HG02970 (cell line): ENCODE results near the gene IFT27.
"Not testable (repeated sequence)": the region's sequence is repeated elsewhere in the genome, so short reads cannot be mapped to it uniquely, and the experiment has no call there.

Experiments used
- ATAC-seq: cut with Tn5 transposase; IDR thresholded peaks from one replicate; pipeline ENCODE4 v1.9.1; 2021; ENCODE audit warnings: mild to moderate bottlenecking, moderate library complexity, moderate number of reproducible peaks; ENCODE audit not compliant: unreplicated experiment, low FRiP score

The IFT27 gene

DNA sequence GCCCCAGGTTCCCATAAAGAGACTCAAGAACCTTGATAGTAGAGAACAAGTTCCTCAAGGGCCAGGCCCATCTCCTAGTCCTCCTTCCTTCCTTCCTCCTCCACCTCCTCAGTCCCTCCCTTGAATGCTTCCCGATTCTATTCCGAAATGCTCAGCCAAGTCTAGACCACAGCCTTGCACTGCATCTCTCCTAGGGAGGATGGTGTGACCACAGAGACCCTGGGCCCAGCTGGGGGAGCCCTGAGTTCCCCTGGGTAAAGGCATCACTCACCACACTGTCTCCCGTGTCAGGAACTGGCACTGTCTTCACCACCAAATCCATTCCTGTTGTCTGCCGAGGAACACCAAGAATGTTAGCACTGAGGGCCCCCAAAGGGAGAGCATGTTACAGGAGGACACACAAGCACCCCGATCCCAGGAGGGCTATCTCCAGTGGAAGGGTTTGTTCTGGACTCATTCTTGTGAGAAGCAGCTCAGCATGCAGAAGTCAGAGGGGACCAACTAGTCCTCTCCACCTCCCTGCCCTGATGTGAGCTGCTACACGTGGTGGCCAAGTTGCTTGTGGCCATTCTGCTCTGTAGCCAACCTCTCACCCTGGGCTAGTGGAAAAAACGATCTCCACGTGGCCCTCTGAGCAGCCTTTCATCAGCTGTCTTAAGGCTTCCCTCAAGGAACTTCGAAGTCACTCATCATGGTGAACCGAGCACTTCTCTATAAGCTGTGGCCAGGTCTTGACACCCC, 8.7 kb downstream of the IFT27 start:
- no peak for ATAC-seq

DNA sequence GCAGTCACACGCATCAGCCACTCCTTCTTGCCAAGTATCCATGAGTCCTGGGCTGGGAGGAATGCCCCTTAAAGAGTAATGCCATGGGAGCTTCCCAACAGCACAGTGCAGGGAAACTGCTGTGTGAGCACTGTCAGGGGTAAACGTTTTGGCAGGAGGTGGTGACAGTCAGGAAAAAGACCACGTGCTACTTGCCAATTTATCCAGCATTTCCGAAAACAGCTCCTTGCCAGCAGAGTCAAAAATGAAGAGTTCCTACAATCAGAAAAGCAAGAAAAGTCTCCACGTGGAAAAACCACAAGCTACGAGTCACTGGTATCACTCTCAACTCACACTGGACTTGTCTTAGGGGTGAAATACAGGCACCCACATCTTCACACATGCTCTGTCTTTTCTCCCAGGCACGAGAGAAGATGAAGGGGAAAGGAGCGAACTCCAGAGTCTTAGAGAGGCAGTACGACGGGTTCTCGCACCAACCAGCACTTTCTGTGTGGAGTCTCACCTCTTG, 9.9 kb downstream of the IFT27 start:
- no peak for ATAC-seq

DNA sequence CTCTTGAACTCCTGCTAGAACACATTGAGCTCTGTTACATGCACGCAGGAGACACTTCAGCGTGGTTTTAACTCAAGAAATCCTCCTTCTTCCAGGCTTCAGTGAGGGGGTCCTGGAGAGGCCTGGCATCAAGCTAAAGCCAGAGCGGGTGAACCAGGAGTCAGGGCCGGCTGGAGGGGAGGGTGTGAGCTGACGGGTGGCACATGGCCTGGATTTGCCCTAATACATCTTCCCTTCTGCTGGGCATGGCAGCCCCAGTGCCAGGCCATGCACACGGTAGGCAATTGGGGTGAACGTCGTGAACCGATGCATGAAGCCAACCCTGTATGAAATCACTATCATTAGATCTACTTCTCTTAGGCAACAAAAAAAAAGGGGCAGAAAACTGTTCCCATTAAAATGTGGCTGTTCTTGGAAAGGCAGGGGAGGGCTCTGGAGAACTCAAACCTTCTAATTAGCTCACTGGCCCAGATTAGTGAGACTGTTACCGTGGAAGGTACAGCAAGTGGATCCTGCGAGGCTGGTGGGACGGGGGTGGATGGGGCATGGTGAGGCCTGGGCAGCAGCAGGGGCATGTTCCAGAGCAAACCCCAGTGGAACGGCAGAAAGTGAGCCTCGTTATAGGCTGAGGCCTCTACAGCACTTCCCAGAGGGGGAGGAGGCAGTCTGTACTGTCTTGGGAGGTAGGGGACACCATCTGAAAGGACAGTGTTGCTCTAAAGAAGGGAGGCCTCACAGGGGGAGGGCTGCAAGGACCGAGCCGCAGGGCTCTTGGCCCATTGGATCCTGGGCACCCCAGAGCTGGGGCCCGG, 10.6 kb downstream of the IFT27 start:
- ATAC-seq, result no peak

DNA sequence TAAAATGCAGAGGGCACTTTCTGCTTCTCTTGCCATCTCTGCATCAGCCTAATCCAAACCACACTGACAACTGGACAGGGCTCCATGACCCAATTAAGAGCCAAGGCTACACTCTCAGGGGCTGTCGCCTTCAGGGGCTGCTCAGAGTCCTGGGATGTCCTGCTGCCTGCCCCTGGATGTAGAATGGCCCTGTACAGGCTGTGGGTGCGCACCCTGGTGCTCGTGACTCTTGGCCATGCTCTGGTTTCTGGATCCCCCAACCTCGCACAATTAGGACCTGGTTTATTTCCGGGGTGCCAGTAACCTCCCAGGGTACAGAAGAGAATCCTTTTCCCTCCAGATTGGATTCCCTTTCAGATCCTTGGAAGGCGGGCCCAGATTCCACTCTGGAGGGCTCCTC, 11.3 kb downstream of the IFT27 start:
- ATAC-seq, result no peak

DNA sequence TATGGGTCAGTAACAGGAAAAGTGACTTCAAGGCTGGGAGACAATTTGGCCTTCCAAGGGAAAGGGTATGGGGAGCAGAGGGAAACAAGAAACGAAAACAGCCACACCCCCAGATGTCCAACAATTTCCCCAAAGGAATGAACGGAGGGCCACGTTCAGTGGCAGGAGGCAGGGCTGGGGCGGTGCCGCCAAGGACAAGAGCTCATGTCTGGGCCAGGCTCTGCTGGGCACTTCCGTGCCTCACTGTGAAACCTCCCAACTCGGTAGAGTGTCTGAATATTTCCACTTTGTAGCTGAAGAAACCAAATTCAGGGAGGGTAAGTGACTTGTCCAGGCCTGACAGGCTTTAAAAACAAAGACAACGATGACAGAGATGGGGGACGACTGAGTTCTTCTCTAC, 11.9 kb downstream of the IFT27 start:
- no peak for ATAC-seq

DNA sequence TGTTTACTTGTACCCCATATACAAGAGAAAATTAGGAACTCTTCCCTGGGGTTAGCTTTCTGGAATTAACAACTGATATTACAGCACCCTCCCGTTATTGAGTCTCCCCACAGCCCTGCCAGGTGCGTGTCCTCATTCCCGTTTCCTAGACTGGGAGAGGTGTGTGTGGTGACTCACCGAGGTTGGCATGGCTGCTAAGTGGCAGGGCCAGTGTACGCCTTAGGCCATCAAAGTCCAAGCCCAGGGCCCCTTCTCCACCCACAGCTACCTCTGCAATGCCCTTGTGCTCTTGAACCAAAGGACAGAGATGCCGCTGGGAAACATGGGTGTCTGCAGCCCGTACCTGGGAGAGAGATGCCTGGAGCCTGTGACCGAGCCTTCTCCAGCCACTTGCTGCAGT, 12.3 kb downstream of the IFT27 start:
- ATAC-seq, result no peak

DNA sequence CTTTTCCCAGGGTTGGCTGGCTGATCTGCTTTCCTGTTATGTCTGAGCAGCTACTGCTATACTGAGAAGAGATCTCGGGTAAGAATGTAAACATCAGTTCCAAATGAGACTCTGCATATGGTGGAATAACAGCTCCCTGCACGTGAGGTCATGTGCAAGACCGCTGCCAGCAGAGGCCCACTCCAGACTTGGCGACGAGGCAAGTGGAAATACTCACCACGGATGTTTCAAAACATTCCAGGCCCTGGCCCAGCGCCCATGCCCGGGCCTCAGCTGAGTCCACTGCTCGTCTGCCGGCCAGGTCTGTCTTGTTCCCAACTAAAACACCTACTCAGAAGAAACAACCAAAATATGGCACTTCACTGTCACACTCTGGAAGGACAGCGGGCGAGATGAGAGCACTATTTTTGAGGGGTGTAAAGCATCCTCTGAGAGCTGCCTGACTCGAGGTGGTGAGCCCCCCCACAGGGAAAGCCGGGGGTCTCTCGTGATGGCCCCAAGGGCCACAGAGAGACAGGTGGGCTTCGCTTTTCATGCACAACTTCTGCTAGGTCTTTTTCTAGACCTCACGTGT, 13.1 kb downstream of the IFT27 start:
- ATAC-seq, result no peak

DNA sequence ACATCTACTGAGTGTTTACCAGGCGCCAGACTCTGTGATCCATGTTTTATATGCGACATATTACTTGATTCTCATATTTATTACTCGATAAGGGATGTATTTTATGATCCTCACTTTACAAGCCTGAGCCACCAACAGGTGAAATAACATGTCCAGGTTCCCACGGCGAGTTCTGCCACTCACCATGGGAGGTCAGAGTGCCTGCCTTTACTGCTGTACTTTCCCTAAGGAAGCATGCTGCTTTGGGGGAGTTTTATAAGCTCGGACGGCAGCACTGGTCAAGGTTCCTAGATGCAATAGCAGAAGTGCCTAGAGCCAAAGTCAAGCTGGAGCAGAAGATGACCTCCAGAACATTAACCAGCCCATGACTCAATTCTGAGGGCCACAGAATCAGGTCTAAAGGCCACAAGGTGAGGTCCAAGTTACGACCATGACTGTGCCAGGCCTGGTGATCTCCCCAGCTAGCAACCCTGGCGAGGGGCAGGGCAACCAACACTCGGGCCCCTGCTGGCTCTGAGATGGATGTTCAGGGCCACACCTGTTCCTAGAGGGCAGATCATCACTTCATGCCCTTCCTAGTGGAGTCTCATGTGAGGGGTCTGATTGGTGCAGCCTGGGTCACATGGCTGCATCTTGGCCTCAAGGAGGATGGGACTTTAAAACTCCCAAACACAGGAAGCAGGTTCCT, 14.2 kb downstream of the IFT27 start:
- ATAC-seq, result no peak

DNA sequence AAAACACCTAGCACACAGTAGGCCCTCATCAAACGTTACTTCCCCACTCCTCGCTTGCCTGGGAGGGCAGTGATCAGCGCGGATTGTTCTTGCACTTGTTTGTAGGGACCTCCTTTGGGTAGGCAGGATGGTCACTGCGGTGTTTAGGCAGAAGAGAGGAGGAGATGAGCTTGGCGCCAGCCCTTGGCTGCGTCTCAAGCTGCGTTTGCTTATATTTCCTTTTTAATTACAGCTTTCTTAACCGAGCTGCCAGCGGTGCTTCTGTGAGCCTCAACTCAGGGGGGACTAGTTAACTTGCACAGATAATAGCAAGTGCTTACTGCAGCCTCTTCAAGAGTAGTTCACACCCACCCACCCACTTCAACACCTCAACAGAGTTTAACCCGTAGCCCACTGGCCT, 15.1 kb downstream of the IFT27 start:
- ATAC-seq, result no peak

DNA sequence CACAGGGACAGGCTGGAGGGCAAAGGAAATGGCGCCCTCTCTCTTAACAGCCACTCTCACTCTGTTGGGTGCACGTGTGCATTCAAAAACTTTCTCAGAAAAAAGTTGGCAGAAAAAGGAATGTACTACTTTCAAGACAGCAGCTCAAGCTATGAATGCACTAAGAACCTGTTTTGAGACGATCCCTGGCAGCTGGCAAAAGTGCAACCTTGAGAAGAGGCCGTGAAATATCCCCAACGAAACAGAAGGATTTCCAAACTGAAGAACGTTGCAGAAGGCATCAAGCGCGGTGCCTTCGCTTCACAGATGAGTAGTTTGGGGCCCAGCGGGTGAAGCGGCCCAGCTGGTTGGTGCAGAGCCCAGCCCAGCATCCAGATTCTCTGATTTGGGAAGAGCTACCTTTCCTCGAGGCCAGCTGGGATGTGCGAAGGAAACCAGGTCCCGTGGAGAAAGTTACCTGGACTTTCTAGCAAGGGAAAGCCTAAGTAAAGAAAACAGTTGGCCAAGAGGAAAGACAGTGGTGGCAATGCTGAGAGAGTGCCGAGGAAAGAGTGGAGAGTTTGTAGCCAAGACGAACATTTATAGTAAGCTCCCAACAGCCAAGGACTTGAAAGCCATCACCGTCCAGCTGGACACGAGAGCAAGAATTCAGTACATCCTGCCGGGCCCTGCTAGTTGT, 16.3 kb downstream of the IFT27 start:
- ATAC-seq, result no peak

DNA sequence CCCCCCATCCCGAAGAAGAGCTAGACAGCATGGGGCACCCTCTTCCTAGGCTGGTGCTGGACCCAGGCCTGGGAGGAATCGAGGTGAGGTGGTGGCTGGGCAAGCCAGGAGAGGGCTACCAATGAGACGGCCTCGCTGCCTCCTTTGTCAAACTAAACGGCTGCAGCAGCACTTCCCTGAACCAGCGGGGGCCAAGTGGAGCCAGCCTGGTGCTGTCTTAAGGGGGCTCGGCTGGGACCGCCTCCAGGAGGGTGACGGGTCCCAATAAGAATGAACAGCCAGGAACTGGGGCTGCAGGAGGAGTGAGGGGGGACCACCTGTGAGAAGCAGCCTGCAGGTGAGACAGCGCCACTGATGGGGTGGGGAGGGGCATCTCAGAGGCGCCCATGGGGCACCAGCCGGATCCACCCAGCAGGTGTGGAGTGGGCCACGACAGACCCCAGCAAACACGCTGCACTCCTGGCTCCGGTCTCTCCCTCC, 17.1 kb downstream of the IFT27 start:
- ATAC-seq, result no peak

DNA sequence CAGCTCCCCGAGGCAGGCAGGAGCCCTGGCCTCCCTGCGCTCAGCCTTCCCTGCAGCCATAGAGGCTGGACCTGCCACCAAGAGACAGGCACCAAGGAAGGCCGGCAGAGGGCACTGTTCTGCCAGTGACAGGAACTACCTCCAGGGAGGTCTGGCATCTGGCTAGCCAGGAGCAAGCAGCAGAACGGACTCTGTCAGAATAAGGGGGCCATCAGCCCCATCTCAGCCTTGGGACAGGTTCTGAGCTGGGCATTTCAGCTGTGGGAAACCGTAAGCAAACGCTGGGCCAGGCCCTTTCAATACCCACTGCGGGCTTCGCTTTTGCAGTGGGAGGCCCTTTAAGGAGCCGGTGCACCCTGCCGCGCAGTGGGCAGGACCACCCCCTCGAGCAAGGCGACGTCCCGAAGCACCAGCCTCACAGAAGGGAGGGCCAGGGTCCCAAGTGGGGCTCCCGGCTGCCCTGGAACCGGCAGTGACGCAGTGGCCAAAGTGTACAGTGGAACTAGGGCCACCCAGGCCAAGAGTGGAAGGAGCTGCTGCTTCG, 18.2 kb downstream of the IFT27 start:
- ATAC-seq, result no peak

DNA sequence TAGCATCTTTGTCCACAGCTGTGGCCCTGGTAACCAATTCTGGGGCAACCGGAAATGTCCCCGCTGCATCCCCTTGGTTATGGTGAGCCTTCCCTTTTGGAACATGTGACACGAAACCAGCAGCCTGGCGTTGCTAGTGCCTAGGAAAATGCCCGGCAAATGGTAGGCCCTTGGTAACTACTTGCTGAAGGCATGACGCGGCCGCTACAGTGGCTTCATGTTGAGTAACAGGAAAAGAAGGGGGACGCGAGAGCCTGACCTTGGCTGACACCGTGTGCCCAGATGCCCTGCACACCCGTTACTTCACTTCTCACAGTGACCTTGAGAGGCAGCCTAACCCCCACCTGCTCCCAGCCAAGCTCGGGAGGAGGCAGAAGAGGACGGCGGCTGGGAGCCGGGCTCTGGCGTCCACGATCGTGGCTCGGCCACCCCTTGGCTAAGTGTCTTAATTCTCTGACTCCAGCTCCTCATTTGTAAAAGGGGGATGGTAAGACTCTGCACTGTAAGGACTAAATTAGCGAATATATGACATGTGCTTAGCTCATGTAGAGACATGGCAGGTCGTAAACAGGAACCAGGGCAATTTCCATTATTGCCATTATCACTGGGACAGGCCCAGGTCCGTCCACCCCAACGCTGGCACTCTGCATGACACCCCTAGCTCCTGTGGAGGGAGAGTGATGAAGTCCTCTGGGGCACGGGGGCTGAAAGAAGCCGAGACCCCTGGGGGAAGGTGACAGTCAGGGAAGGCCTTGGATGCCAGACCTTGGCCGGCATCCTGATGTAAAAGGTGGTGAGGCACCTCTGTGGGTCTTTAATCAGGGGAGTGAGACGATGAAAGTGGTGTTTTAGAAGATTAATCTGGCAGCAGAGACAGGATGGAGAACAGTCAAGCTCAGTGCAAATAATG, 18.9 kb downstream of the IFT27 start:
- no peak for ATAC-seq

DNA sequence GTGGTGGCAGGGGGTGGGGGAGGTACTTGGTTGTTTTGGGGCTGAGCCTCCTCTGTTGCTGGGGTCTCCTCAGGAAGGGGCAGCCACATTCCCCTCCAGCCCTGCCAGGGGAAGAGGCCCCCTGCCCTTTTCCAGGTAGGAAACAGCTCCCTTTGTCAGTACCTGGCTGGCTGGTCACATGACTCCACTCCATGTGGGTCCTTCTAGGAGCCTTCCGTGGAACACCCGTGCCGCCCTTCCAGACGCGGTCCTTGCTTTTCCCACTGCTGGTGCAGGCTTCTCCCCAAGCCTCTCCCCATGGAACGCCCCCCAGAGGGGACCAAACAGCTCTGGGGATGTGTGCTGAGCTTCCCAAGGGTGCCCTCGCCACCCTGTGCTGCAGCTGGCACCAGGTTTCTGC, 19.9 kb downstream of the IFT27 start:
- ATAC-seq, result no peak

DNA sequence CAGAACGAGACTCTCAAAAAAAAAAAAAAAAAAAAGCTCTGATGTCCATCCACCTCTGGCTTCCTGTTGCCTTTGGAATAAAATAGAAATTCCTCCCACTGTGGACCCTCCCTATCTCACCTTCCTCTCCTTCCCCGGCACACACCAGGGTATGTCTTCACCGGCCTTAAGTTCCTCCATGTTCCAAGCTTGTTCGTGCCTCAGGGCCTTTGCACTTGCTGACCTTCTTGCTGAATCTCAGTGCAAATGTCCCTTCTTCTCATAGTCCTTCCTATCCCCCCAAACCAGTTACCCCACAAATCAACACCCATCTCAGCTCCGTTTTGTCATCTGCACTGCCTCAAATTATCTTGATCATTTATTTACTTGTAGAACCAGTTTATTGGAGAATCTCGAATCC, 20.6 kb downstream of the IFT27 start:
- ATAC-seq, result no peak

DNA sequence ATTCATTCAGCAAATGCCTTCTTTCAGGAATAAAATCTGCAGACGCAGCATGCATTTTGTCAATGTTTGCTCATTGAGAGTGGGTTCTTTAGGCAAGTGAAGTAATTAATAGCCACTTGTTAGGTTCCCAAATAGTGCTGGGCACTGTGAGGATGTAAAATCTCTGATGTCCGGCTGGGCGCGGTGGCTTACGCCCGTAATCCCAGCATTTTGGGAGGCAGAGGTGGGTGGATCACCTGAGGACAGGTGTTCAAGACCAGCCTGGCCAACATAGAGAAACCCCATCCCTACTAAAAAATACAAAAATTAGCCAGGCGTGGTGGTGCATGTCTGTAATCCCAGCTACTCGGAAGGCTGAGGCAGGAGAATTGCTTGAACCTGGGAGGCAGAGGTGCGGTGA, 21.0 kb downstream of the IFT27 start:
- not testable (repeated sequence) for ATAC-seq

DNA sequence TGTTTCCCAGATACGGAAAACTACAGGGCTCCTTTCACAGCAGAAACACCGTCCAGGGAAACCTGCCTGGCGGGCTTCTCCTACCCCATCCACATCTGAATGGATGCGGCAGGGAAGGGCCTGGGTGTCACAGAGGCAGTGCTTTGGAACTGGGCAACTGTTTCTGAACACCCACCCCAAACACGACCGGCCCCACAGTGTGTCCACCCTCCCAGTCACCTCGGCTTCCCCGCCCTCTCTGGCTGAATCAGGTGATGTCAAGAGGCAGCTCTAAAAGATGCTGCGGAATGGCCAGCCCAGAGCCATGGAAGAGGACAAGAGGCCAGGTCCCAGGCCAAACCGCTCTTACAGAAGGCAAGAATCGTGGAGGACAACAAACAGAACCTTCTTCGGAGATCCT, 22.0 kb downstream of the IFT27 start:
- no peak for ATAC-seq

DNA sequence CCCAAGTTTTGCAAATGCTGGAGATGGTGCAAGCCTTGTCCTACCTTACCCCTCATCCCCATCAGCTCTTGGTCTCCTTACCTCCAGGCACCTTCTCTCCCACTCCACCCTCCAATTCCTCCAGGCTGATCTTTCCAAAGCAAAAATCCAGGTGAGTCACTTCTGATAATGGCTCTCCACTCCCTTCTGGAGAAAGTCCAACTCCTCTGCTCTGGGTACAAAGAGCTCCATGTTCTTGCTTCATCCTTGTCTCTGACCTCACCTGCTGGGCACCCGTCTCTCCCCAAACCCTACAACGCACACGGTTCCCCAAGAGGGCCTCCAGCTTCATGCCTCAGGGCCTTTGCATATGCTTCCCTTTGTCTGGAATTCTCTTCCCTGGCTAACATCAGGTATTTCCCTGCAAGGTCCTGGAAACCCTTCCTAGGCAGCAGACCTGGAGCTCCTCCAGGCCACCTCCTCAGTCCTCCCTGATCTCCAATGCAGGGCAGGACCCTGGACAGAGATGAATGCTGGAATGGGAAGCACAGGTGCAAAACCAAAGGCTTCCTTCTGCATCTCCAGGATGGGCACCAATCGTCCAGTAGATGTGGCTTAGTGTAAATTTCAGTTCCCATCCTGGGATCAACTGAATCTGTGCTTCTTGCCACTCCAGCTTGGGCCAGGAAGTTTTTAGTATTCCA, 22.7 kb downstream of the IFT27 start:
- ATAC-seq, result no peak
